ENCODE data around the gene HTRA1.

DNA sequence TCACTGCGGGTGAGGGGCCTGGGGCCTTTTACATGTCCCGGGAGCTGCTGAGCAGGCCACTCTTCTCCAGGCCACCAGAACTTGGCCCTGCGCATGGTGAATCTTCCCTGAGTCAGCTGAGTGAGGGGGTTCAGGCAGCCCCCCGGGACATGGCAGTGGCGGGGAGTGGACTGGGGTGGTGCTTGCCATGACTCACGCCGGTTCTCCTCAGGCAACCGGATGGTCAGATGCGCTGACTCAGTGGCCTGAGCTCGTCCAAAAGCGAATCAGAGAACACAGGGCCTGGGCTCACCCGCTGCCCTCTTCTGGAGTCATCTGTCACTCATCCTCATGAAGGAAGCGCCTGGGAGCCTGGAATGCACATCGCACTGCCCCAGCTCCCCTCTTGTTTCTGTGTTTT, 33.5 kb downstream of the HTRA1 start:
- TF ChIP-seq, protein P1, sequence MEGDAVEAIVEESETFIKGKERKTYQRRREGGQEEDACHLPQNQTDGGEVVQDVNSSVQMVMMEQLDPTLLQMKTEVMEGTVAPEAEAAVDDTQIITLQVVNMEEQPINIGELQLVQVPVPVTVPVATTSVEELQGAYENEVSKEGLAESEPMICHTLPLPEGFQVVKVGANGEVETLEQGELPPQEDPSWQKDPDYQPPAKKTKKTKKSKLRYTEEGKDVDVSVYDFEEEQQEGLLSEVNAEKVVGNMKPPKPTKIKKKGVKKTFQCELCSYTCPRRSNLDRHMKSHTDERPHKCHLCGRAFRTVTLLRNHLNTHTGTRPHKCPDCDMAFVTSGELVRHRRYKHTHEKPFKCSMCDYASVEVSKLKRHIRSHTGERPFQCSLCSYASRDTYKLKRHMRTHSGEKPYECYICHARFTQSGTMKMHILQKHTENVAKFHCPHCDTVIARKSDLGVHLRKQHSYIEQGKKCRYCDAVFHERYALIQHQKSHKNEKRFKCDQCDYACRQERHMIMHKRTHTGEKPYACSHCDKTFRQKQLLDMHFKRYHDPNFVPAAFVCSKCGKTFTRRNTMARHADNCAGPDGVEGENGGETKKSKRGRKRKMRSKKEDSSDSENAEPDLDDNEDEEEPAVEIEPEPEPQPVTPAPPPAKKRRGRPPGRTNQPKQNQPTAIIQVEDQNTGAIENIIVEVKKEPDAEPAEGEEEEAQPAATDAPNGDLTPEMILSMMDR (conservative IDR thresholded peaks at IDR 0.05), result no peak
- no peak for TF ChIP-seq ZFX (IDR thresholded peaks at IDR 0.05)

Data from C4-2B (cell line).